ENCODE results near the gene PLCL2. TPM values are rescaled to one million over a fixed set of nuclear protein-coding genes. Genes with fewer than 3 reads are reported as not detected.

Gene PLCL2
- total and polyA plus RNA-seq, 10 of the 15 experiments (the other 5 are each of a cell fraction or from before 2014, with no cell fraction given), result 7.5 to 37.3 (median 21.7) TPM

DNA sequence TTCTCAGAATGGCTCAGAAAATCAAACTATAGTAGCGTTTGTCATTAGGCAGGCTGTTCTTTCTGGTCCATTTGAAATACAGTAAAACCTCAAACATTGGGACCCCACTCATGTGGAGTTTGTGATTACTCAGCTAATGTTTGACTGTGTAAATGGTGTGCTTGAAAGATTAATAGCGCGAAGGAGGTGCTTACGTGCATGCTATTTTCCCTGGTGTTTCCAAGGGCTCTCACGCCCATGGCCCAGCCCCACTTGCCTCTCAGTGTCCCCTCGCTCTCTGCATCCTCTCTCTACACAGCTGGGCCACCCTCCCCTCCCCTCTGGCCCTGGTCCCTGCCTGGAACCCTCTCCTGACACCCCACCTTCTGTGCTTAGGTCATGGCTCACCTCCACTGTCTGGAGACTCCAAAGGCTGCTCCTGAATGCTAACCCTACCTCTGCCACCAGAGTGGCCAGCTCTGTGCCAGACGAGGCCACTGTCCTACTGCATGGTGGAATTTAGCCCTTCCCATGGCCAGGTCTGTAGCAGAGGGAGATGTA, 194.2 kb downstream of the PLCL2 start (continued):
- TF ChIP-seq SUZ12 (IDR thresholded peaks at IDR 0.05; ENCODE audit: unreplicated experiment) (no peak), STAT1 (conservative IDR thresholded peaks at IDR 0.05) (no peak), LARP7 (IDR thresholded peaks at IDR 0.05) (no peak), NBN (IDR thresholded peaks at IDR 0.05) (no peak), FOXM1 (IDR thresholded peaks at IDR 0.05; ENCODE audit: low read depth, low read length) (no peak)
- TF ChIP-seq, protein P1, sequence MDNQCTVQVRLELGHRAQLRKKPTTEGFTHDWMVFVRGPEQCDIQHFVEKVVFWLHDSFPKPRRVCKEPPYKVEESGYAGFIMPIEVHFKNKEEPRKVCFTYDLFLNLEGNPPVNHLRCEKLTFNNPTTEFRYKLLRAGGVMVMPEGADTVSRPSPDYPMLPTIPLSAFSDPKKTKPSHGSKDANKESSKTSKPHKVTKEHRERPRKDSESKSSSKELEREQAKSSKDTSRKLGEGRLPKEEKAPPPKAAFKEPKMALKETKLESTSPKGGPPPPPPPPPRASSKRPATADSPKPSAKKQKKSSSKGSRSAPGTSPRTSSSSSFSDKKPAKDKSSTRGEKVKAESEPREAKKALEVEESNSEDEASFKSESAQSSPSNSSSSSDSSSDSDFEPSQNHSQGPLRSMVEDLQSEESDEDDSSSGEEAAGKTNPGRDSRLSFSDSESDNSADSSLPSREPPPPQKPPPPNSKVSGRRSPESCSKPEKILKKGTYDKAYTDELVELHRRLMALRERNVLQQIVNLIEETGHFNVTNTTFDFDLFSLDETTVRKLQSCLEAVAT (IDR thresholded peaks at IDR 0.05), result no peak

DNA sequence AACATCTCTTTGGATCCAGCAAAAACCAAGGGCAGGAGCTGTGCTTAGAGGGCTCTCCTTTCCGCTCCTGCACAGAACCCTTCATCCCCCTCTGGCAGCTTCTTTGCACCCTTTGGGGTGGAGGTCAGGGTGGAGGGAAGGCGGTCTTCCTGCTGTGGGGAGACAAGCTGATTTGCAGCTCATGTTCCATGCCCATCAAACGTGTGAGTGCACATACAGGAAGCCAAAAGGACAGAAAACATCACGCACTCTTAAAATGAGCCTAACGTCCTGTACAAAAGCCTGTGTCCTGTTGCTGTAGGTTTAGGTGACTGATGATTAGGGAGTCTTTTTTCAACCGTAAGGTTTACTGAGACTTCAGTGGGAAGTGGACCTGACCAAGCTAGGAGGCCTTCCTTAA, 195.2 kb downstream of the PLCL2 start:
- no peak overlapping the region for H3K4me3 ChIP-seq
- BruUV-seq (replicated peaks), result no TSS peak
- peaks cover 3 to 19% of the 10 kb centered on the region in 2 experiments; a peak in 2 of 4 replicates for H3K36me3 ChIP-seq (ENCODE audit: control insufficient read depth in 2 of 2, insufficient read depth in 2 of 2, low read length in 1 of 2)
- no peak for ATAC-seq
- no peaks in the 10 kb centered on the region for H3K79me2 ChIP-seq (ENCODE audit: control insufficient read depth, insufficient read depth, low read length)
- ChIA-PET CTCF (no interaction called here), SMC1A (ENCODE audit: uncharacterized antibody, unreplicated experiment) (no interaction called here), POLR2A (no interaction called here), RAD21 (ENCODE audit: unreplicated experiment) (no interaction called here)
- no peak overlapping the region for H3K27ac ChIP-seq (ENCODE audit: control insufficient read depth, insufficient read depth)
- no peak for DNase-seq (ENCODE audit: low read depth, low spot score)
- no peak for FAIRE-seq
- H2AFZ ChIP-seq (ENCODE audit: control insufficient read depth, low read depth, low read length), result no peak overlapping the region
- intact Hi-C loops (cut with micrococcal nuclease; ENCODE audit: unreplicated experiment), result no loop called here
- in situ Hi-C loops (cut with MboI), result no loop called here
- H4K20me1 ChIP-seq (ENCODE audit: control insufficient read depth, insufficient read depth), result no peaks in the 10 kb centered on the region
- no peak overlapping the region for H3K9ac ChIP-seq (ENCODE audit: control insufficient read depth, insufficient read depth, low read length)
- peaks cover 3% of the 10 kb centered on the region; the same call in 2 of the 3 replicates for H3K9me3 ChIP-seq (replicated peaks; ENCODE audit: control insufficient read depth, insufficient read depth, low read length)
- no peak overlapping the region for H3K4me2 ChIP-seq (ENCODE audit: control insufficient read depth, insufficient read depth)
- H3K27me3 ChIP-seq (replicated peaks in 1 of 2; ENCODE audit: control insufficient read depth in 2 of 2, insufficient read depth in 2 of 2, low read length in 1 of 2), result no peaks in the 10 kb centered on the region
- WGBS (ENCODE audit: insufficient coverage, insufficient replicate concordance, low lambda C conversion rate, missing lambda C conversion rate), result 100% methylated on average over 6 of the region's 6 CpGs
- peaks cover 10% of the 10 kb centered on the region for H3K4me1 ChIP-seq (ENCODE audit: control insufficient read depth, insufficient read depth, low read length)
- TF ChIP-seq, protein P2, sequence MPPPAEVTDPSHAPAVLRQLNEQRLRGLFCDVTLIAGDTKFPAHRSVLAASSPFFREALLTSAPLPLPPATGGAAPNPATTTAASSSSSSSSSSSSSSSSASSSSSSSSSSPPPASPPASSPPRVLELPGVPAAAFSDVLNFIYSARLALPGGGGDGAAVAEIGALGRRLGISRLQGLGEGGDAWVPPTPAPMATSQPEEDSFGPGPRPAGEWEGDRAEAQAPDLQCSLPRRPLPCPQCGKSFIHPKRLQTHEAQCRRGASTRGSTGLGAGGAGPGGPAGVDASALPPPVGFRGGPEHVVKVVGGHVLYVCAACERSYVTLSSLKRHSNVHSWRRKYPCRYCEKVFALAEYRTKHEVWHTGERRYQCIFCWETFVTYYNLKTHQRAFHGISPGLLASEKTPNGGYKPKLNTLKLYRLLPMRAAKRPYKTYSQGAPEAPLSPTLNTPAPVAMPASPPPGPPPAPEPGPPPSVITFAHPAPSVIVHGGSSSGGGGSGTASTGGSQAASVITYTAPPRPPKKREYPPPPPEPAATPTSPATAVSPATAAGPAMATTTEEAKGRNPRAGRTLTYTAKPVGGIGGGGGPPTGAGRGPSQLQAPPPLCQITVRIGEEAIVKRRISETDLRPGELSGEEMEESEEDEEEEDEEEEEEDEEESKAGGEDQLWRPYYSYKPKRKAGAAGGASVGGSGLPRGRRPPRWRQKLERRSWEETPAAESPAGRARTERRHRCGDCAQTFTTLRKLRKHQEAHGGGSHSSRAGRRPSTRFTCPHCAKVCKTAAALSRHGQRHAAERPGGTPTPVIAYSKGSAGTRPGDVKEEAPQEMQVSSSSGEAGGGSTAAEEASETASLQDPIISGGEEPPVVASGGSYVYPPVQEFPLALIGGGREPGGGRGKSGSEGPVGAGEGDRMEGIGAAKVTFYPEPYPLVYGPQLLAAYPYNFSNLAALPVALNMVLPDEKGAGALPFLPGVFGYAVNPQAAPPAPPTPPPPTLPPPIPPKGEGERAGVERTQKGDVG (CRISPR knock-in tag; IDR thresholded peaks at IDR 0.05), result no peak
- TF ChIP-seq FOXK2 (IDR thresholded peaks at IDR 0.05) (no peak), BHLHE40 (IDR thresholded peaks at IDR 0.05; ENCODE audit: borderline replicate concordance in 1 of 2, low read depth in 2 of 2, low read length in 1 of 2) (no peak), DPF2 (IDR thresholded peaks at IDR 0.05) (no peak), BCL11A (IDR thresholded peaks at IDR 0.05; ENCODE audit: low read depth, low read length) (no peak)
- TF ChIP-seq, protein P1 (IDR thresholded peaks at IDR 0.05), result no peak
- TF ChIP-seq, protein P3, sequence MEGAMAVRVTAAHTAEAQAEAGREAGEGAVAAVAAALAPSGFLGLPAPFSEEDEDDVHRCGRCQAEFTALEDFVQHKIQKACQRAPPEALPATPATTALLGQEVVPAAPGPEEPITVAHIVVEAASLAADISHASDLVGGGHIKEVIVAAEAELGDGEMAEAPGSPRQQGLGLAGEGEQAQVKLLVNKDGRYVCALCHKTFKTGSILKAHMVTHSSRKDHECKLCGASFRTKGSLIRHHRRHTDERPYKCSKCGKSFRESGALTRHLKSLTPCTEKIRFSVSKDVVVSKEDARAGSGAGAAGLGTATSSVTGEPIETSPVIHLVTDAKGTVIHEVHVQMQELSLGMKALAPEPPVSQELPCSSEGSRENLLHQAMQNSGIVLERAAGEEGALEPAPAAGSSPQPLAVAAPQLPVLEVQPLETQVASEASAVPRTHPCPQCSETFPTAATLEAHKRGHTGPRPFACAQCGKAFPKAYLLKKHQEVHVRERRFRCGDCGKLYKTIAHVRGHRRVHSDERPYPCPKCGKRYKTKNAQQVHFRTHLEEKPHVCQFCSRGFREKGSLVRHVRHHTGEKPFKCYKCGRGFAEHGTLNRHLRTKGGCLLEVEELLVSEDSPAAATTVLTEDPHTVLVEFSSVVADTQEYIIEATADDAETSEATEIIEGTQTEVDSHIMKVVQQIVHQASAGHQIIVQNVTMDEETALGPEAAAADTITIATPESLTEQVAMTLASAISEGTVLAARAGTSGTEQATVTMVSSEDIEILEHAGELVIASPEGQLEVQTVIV (IDR thresholded peaks at IDR 0.05; ENCODE audit: borderline replicate concordance, partially characterized antibody), result no peak

Data from GM12878 (cell line).